HepG2 (cell line): ENCODE measurements around the gene ZNF84. TPM values are rescaled to one million over a fixed set of nuclear protein-coding genes. Genes with fewer than 3 reads are reported as not detected.

Source experiments
- BRD4 ChIP-seq: sonication (generic); formaldehyde crosslinking; IDR thresholded peaks from 2 replicates; pipeline ENCODE4 v1.4.0; 2020; ENCODE audit warnings: missing genetic modification reagents
- HDAC6 ChIP-seq: fragments of 200-600 bp; sonication (generic); IDR thresholded peaks from 2 replicates; pipeline ENCODE4 v1.7.0; 2017; ENCODE audit warnings: mild to moderate bottlenecking, antibody characterized with exemption, low read length, low read depth
- KMT2B ChIP-seq: IDR thresholded peaks from 2 replicates; pipeline ENCODE4 v1.6.1; 2016; ENCODE audit warnings: missing genetic modification reagents, missing compliant biosample characterization
- NAIF1 ChIP-seq: sonication (generic); formaldehyde crosslinking; IDR thresholded peaks from 2 replicates; pipeline ENCODE4 v1.5.0; 2020; ENCODE audit warnings: mild to moderate bottlenecking, missing genetic modification reagents, borderline replicate concordance
- NCOA1 ChIP-seq: sonication (generic); formaldehyde crosslinking; IDR thresholded peaks from 2 replicates; pipeline ENCODE4 v1.9.0; 2021; ENCODE audit warnings: missing genetic modification reagents
- PAF1 ChIP-seq: IDR thresholded peaks from 2 replicates; pipeline ENCODE4 v1.6.1; 2016; ENCODE audit warnings: missing genetic modification reagents, missing compliant biosample characterization
- RFX5 ChIP-seq: IDR thresholded peaks from 2 replicates; pipeline ENCODE4 v1.6.1; 2011; ENCODE audit warnings: low read depth, low read length, improper control_type of control experiment
- ZMYM2 ChIP-seq: sonication (generic); formaldehyde crosslinking; IDR thresholded peaks from 2 replicates; pipeline ENCODE4 v1.8.0; 2022; ENCODE audit warnings: mild to moderate bottlenecking, missing genetic modification reagents
- ZNF205 ChIP-seq: IDR thresholded peaks from 2 replicates; pipeline ENCODE4 v1.6.1; 2018; ENCODE audit warnings: missing biosample characterization, missing genetic modification reagents
- ZNF430 ChIP-seq: sonication (generic); formaldehyde crosslinking; IDR thresholded peaks from 2 replicates; pipeline ENCODE4 v1.9.0; 2021; ENCODE audit warnings: mild to moderate bottlenecking, missing genetic modification reagents
- ZNF589 ChIP-seq: sonication (generic); formaldehyde crosslinking; conservative IDR thresholded peaks from 2 replicates; pipeline ENCODE4 v1.8.0; 2022; ENCODE audit warnings: mild to moderate bottlenecking, moderate library complexity, missing genetic modification reagents
- ZNF713 ChIP-seq: sonication (generic); formaldehyde crosslinking; IDR thresholded peaks from 2 replicates; pipeline ENCODE4 v1.4.0; 2020; ENCODE audit warnings: mild to moderate bottlenecking, missing genetic modification reagents
- ZNF766 ChIP-seq: sonication (generic); formaldehyde crosslinking; IDR thresholded peaks from 2 replicates; pipeline ENCODE4 v1.5.0; 2020; ENCODE audit warnings: missing genetic modification reagents, borderline replicate concordance
- ZNF772 ChIP-seq: sonication (generic); formaldehyde crosslinking; IDR thresholded peaks from 2 replicates; pipeline ENCODE4 v1.5.0; 2020; ENCODE audit warnings: mild to moderate bottlenecking, missing genetic modification reagents
- ZNF777 ChIP-seq: sonication (generic); formaldehyde crosslinking; IDR thresholded peaks from 2 replicates; pipeline ENCODE4 v1.4.0; 2020; ENCODE audit warnings: missing genetic modification reagents
- polyA plus RNA-seq, 8 experiments: library from polyadenylated mRNA; depleted of rRNA in 3 of 8; stranded (reverse) in 7 of 8; unstranded in 1 of 8; fragments of >200 nt; fragmentation: Illumina TruSeq in 4 of 8; extraction: Trizol in 4 of 8; gene quantifications; 2 replicates each; pipeline versions ENCODE4 v1.2.1 to v1.2.3, GENCODE V29; 2011 to 2016; ENCODE audit warnings: low read depth in 4 of 8, missing spikeins in 1 of 8, mixed read lengths in 1 of 8; ENCODE audit not compliant: insufficient read depth in 1 of 8
- total RNA-seq, 5 experiments: library from RNA; depleted of rRNA; stranded (reverse); fragments of >200 nt; fragmentation: Illumina TruSeq; extraction: Trizol; gene quantifications; 2 replicates each; pipeline ENCODE4 v1.2.3, GENCODE V29; 2016; ENCODE audit warnings: low read depth in 1 of 5
- TF ChIP-seq, protein P1 (sequence below): sonication (generic); formaldehyde crosslinking; IDR thresholded peaks from 2 replicates; pipeline ENCODE4 v1.9.0; 2021; ENCODE audit warnings: missing genetic modification reagents, borderline replicate concordance
- TF ChIP-seq, protein P2 (sequence below): sonication (generic); formaldehyde crosslinking; IDR thresholded peaks from 2 replicates; pipeline ENCODE4 v1.4.0; 2020; ENCODE audit warnings: mild to moderate bottlenecking, missing genetic modification reagents, borderline replicate concordance
- TF ChIP-seq, protein P3 (sequence below): IDR thresholded peaks from 2 replicates; pipeline ENCODE4 v1.6.1; 2016; ENCODE audit warnings: missing biosample characterization, missing genetic modification reagents, low read depth
- TF ChIP-seq, protein P4 (sequence below): sonication (generic); formaldehyde crosslinking; IDR thresholded peaks from 2 replicates; pipeline ENCODE4 v1.4.0; 2020; ENCODE audit warnings: missing genetic modification reagents
- TF ChIP-seq, protein P5 (sequence below): sonication (generic); formaldehyde crosslinking; conservative IDR thresholded peaks from 2 replicates; pipeline ENCODE4 v1.4.0; 2020; ENCODE audit warnings: missing genetic modification reagents
- TF ChIP-seq, protein P6 (sequence below): sonication (generic); formaldehyde crosslinking; IDR thresholded peaks from 2 replicates; pipeline ENCODE4 v1.4.0; 2020; ENCODE audit warnings: missing genetic modification reagents

ZNF84 gene
- total and polyA plus RNA-seq, 2 of the 13 experiments (the other 11 are each of a cell fraction or from before 2014, with no cell fraction given): 15.5 to 21.8 TPM

DNA sequence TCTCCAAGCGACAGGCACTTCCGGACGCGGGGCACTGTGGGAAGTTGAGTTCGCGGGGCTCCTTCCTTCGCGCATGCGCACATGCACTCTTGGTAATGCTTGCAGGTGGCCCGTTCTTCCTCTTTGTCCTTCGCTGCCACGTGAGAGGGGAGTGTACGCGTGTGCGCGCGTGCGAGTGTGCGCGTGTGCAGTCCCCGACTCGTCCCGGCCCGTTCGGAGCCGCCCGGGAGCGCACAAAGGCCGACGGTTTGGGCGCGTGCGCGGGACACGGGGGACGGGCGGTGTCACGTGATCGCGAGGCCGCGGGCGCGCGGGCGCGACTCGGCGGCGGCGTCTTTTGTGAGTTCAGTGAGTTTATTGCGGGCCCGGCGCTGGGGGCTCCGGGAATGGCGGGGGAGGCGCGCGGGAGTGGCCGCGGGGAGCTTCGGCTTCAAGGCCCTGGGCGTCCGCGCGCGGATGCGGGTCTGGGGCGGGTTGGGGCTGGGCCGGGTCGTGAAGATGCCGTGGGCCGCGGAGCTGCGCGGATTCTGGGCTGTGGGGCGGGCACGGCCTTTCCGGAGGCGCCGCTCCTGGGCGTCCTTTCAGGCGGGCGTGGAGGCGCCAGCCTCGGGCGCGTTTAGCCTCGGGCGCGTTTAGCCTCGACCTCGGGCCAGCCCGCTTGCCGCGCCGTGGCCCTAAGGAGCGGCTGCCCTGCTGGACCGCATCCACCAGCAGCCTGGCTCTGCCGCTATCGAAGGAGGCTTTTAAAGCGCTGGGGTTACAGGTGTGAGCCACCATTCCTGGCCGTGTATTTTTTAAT lies at the start of gene ZNF84 (continued):
- TF ChIP-seq ZNF766 (CRISPR knock-in tag): peak; percentile 63; the same call in 1 of the 2 replicates
- TF ChIP-seq, protein P1, sequence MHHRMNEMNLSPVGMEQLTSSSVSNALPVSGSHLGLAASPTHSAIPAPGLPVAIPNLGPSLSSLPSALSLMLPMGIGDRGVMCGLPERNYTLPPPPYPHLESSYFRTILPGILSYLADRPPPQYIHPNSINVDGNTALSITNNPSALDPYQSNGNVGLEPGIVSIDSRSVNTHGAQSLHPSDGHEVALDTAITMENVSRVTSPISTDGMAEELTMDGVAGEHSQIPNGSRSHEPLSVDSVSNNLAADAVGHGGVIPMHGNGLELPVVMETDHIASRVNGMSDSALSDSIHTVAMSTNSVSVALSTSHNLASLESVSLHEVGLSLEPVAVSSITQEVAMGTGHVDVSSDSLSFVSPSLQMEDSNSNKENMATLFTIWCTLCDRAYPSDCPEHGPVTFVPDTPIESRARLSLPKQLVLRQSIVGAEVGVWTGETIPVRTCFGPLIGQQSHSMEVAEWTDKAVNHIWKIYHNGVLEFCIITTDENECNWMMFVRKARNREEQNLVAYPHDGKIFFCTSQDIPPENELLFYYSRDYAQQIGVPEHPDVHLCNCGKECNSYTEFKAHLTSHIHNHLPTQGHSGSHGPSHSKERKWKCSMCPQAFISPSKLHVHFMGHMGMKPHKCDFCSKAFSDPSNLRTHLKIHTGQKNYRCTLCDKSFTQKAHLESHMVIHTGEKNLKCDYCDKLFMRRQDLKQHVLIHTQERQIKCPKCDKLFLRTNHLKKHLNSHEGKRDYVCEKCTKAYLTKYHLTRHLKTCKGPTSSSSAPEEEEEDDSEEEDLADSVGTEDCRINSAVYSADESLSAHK (CRISPR knock-in tag): no peak
- TF ChIP-seq NAIF1: no peak
- TF ChIP-seq BRD4 (CRISPR knock-in tag): no peak
- TF ChIP-seq NCOA1 (CRISPR knock-in tag): no peak; the same call in 1 of the 2 replicates
- TF ChIP-seq HDAC6: no peak
- TF ChIP-seq ZNF205 (CRISPR knock-in tag): peak; percentile 76; the same call in 1 of the 2 replicates
- TF ChIP-seq, protein P2, sequence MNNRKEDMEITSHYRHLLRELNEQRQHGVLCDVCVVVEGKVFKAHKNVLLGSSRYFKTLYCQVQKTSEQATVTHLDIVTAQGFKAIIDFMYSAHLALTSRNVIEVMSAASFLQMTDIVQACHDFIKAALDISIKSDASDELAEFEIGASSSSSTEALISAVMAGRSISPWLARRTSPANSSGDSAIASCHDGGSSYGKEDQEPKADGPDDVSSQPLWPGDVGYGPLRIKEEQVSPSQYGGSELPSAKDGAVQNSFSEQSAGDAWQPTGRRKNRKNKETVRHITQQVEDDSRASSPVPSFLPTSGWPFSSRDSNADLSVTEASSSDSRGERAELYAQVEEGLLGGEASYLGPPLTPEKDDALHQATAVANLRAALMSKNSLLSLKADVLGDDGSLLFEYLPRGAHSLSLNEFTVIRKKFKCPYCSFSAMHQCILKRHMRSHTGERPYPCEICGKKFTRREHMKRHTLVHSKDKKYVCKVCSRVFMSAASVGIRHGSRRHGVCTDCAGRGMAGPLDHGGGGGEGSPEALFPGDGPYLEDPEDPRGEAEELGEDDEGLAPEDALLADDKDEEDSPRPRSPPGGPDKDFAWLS (CRISPR knock-in tag): no peak
- TF ChIP-seq RFX5: no peak
- no peak for TF ChIP-seq PAF1 (CRISPR knock-in tag)
- peak; percentile 87 for TF ChIP-seq KMT2B (CRISPR knock-in tag)
- TF ChIP-seq ZNF772 (CRISPR knock-in tag): peak; percentile 84; the same call in 1 of the 2 replicates
- TF ChIP-seq ZMYM2 (CRISPR knock-in tag): no peak
- peak; percentile 77; the same call in 1 of the 2 replicates for TF ChIP-seq ZNF589 (CRISPR knock-in tag)
- TF ChIP-seq, protein P3, sequence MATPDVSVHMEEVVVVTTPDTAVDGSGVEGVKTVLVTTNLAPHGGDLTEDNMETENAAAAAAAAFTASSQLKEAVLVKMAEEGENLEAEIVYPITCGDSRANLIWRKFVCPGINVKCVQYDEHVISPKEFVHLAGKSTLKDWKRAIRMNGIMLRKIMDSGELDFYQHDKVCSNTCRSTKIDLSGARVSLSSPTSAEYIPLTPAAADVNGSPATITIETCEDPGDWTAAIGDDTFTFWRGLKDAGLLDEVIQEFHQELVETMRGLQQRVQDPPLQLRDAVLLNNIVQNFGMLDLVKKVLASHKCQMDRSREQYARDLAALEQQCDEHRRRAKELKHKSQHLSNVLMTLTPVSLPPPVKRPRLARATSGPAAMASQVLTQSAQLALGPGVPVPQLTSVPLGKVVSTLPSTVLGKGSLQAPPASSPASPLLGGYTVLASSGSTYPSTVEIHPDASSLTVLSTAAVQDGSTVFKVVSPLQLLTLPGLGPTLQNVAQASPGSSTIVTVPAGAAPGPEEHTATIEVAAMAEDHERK (CRISPR knock-in tag): no peak; the same call in 1 of the 2 replicates
- no peak; the same call in 1 of the 2 replicates for TF ChIP-seq ZNF430 (CRISPR knock-in tag)
- TF ChIP-seq ZNF777 (CRISPR knock-in tag): peak; percentile 58; the same call in 1 of the 2 replicates
- TF ChIP-seq, protein P4, sequence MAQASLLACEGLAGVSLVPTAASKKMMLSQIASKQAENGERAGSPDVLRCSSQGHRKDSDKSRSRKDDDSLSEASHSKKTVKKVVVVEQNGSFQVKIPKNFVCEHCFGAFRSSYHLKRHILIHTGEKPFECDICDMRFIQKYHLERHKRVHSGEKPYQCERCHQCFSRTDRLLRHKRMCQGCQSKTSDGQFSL (CRISPR knock-in tag): peak; percentile 71; the same call in 1 of the 2 replicates
- TF ChIP-seq, protein P5, sequence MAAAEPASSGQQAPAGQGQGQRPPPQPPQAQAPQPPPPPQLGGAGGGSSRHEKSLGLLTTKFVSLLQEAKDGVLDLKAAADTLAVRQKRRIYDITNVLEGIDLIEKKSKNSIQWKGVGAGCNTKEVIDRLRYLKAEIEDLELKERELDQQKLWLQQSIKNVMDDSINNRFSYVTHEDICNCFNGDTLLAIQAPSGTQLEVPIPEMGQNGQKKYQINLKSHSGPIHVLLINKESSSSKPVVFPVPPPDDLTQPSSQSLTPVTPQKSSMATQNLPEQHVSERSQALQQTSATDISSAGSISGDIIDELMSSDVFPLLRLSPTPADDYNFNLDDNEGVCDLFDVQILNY (CRISPR knock-in tag): peak; percentile 82
- no peak for TF ChIP-seq ZNF713
- TF ChIP-seq, protein P6, sequence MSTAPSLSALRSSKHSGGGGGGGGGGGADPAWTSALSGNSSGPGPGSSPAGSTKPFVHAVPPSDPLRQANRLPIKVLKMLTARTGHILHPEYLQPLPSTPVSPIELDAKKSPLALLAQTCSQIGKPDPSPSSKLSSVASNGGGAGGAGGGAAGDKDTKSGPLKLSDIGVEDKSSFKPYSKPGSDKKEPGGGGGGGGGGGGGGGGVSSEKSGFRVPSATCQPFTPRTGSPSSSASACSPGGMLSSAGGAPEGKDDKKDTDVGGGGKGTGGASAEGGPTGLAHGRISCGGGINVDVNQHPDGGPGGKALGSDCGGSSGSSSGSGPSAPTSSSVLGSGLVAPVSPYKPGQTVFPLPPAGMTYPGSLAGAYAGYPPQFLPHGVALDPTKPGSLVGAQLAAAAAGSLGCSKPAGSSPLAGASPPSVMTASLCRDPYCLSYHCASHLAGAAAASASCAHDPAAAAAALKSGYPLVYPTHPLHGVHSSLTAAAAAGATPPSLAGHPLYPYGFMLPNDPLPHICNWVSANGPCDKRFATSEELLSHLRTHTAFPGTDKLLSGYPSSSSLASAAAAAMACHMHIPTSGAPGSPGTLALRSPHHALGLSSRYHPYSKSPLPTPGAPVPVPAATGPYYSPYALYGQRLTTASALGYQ: no peak
